COLO668 (cell line): ENCODE measurements around the gene HPN.

Experiments
- DNase-seq: peaks from one replicate; lab custom pipeline; 2025; ENCODE audit not compliant: unreplicated experiment; lab: John Stamatoyannopoulos, UW

Gene HPN

GRCh38 chr19:35060160-35060855 is 18.8 kb downstream of the HPN start:
- no peak for DNase-seq

- no peak for DNase-seq
These were observed 20.3 kb downstream of the HPN start for GRCh38 chr19:35061583-35062373.

GRCh38 chr19:35062942-35063341 is 21.4 kb downstream of the HPN start:
- no peak for DNase-seq

GRCh38 chr19:35063940-35064818 is 22.7 kb downstream of the HPN start:
- DNase-seq = no peak

GRCh38 chr19:35065574-35065973 is 24.1 kb downstream of the HPN start:
- no peak for DNase-seq

- no peak for DNase-seq
These were observed 24.6 kb downstream of the HPN start for GRCh38 chr19:35066121-35066520.

GRCh38 chr19:35066691-35067563 is 25.4 kb downstream of the HPN start:
- peak; percentile 86 for DNase-seq

GRCh38 chr19:35068941-35069634 is 27.6 kb downstream of the HPN start:
- no peak for DNase-seq

GRCh38 chr19:35069696-35070095 is 28.2 kb downstream of the HPN start:
- no peak for DNase-seq

- DNase-seq = no peak
These were observed 28.9 kb downstream of the HPN start for GRCh38 chr19:35070471-35070870.

- no peak for DNase-seq
These were observed 32.0 kb downstream of the HPN start for GRCh38 chr19:35073516-35073915.

- DNase-seq = no peak
These were observed 32.4 kb downstream of the HPN start for GRCh38 chr19:35073941-35074340.

- DNase-seq = no peak
These were observed 33.1 kb downstream of the HPN start for GRCh38 chr19:35074426-35075201.

GRCh38 chr19:35075202-35076025 is 33.9 kb downstream of the HPN start:
- DNase-seq = no peak

- no peak for DNase-seq
These were observed 34.5 kb downstream of the HPN start for GRCh38 chr19:35076026-35076370.

GRCh38 chr19:35076657-35077056 is 35.1 kb downstream of the HPN start:
- DNase-seq = no peak

GRCh38 chr19:35077411-35078223 is 36.1 kb downstream of the HPN start:
- DNase-seq = no peak

GRCh38 chr19:35079826-35080225 is 38.3 kb downstream of the HPN start:
- no peak for DNase-seq
